Subcutaneous adipose tissue (tissue), 4 donors: ENCODE data around the gene ZRANB3. TPM values are rescaled to one million over a fixed set of nuclear protein-coding genes. Genes with fewer than 3 reads are reported as not detected.

Source experiments
- CTCF ChIP-seq: fragments of 450-650 bp; IDR thresholded peaks from one replicate; pipeline ENCODE4 v1.5.1; 2016; ENCODE audit warnings: low read depth, mild to moderate bottlenecking, control low read depth, antibody characterized with exemption, moderate library complexity
- total RNA-seq, 4 donors: library from RNA; depleted of rRNA; stranded (reverse); fragments of >200 nt; gene quantifications; one replicate each; pipeline ENCODE4 v1.1.0, GENCODE V29; 2016

Gene ZRANB3
- total RNA-seq, 4 donors from 2014 or later, result 2.2 to 7.0 (median 2.6) TPM

GRCh38 chr2:135373702-135374101 lies 157.3 kb downstream of the ZRANB3 start:
- TF ChIP-seq CTCF, result no peak

- TF ChIP-seq CTCF, result no peak
These were observed 181.1 kb downstream of the ZRANB3 start for GRCh38 chr2:135349941-135350340.

- no peak for TF ChIP-seq CTCF
These were observed 193.9 kb downstream of the ZRANB3 start for GRCh38 chr2:135337071-135337470.

- no peak for TF ChIP-seq CTCF
These were observed 195.8 kb downstream of the ZRANB3 start for GRCh38 chr2:135335256-135335655.

GRCh38 chr2:135327146-135327545 lies 203.9 kb downstream of the ZRANB3 start:
- TF ChIP-seq CTCF, result no peak

GRCh38 chr2:135320465-135321355 lies 210.3 kb downstream of the ZRANB3 start:
- no peak for TF ChIP-seq CTCF

- TF ChIP-seq CTCF, result no peak
These were observed 212.2 kb downstream of the ZRANB3 start for GRCh38 chr2:135318808-135319207.
